ENCODE results near the gene NRXN2. TPM values are rescaled to one million over a fixed set of nuclear protein-coding genes. Genes with fewer than 3 reads are reported as not detected.
A peak's percentile ranks its signal among the peaks of the same experiment; 100 is the strongest.

NRXN2 gene
- total RNA-seq, 1 experiment from 2014 or later, result not detected

DNA sequence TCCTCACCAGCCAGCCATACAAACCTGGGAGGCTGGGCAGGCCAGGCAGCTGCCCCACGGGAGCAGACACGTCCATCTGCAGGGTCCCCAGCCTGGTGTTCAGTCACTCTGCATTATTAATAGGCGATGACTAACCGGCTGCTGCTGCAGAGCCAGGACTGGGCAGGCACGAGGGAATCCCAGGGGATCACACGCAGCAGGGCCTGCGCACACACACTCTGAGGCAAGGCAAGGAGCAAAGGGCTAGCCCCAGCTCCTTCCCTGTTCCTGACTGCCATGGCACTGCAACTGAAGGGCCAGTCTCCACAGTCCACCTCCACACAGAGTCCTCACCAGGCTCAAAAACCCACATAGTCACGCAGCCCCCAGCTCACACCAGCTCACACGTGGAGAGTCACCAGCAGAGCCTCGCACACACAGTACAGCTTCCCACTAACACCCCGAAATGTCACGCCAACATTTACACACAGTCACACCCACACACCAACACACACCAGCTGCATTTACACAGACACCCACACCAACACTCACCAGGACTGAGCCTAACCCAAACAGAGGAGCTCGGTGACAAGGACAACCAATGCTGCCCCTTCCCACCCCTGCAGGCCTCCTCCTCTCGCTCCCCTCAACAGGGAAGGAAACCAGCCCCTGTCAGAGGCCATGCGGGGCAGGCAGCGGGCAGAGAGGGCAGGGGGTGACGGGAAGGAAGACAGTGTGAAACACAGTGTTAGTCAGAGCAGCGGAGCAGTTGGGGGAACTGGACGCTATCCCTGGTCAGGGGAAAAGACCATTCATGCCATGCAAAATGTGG is 47.3 kb downstream of the NRXN2 start:
- Mint-ChIP-seq H3K4me1 (ENCODE audit: insufficient read depth, unreplicated experiment) (peaks cover 6% of the 10 kb centered on the region), H3K27ac (ENCODE audit: low read depth, unreplicated experiment) (no peak overlapping the region), H3K4me3 (ENCODE audit: unreplicated experiment) (no peak overlapping the region), H3K27me3 (ENCODE audit: insufficient read depth, unreplicated experiment) (peaks cover 89% of the 10 kb centered on the region), H3K9me3 (ENCODE audit: unreplicated experiment) (no peaks in the 10 kb centered on the region), H3K36me3 (ENCODE audit: insufficient read depth, unreplicated experiment) (no peaks in the 10 kb centered on the region)
- DNase-seq (ENCODE audit: unreplicated experiment), result peak; percentile 61
- BruUV-seq (replicated peaks), result no TSS peak
- intact Hi-C loops (cut with micrococcal nuclease), result no loop called here
- TF ChIP-seq, protein P1, sequence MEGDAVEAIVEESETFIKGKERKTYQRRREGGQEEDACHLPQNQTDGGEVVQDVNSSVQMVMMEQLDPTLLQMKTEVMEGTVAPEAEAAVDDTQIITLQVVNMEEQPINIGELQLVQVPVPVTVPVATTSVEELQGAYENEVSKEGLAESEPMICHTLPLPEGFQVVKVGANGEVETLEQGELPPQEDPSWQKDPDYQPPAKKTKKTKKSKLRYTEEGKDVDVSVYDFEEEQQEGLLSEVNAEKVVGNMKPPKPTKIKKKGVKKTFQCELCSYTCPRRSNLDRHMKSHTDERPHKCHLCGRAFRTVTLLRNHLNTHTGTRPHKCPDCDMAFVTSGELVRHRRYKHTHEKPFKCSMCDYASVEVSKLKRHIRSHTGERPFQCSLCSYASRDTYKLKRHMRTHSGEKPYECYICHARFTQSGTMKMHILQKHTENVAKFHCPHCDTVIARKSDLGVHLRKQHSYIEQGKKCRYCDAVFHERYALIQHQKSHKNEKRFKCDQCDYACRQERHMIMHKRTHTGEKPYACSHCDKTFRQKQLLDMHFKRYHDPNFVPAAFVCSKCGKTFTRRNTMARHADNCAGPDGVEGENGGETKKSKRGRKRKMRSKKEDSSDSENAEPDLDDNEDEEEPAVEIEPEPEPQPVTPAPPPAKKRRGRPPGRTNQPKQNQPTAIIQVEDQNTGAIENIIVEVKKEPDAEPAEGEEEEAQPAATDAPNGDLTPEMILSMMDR (IDR thresholded peaks at IDR 0.05; ENCODE audit: unreplicated experiment), result no peak
- POLR2A ChIA-PET, result interaction anchor here (0.6 to 1.2 kb wide), 3 partner anchors 8 to 227 kb away, joined by 3 to 4 read pairs (median 3); no protein-coding TSS in a partner anchor
- CTCF ChIA-PET, result interaction anchor here (0.7 to 5.0 kb wide), 6 partner anchors 11 to 226 kb away, joined by 3 to 30 read pairs (median 13); no protein-coding TSS in a partner anchor

DNA sequence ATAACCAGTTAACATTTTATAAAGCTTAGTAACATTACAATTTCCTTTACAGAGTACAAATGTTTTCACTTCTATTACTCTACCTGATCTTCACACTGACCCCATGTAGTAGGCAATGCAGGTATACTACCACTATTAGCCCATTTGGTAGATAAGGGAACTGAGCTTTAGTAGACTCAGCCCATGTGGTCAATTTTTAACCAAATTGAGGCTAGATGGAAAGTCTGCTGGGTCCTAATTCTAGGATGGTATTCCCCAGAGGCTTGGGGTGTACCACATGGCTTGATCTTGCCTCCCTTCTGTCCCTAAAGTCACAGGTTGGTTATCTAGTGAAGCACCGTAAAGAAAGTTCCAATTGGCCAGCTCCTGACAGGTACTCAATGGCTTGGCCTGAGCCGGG is 48.2 kb downstream of the NRXN2 start:
- CTCF ChIA-PET, result interaction anchor here (0.7 to 5.0 kb wide), 6 partner anchors 12 to 226 kb away, joined by 3 to 30 read pairs (median 13); no protein-coding TSS in a partner anchor
- H3K4me1 Mint-ChIP-seq (ENCODE audit: insufficient read depth, unreplicated experiment), result peaks cover 6% of the 10 kb centered on the region
- TF ChIP-seq, protein P1 (IDR thresholded peaks at IDR 0.05; ENCODE audit: unreplicated experiment), result no peak
- peaks cover 89% of the 10 kb centered on the region for H3K27me3 Mint-ChIP-seq (ENCODE audit: insufficient read depth, unreplicated experiment)
- H3K27ac Mint-ChIP-seq (ENCODE audit: low read depth, unreplicated experiment), result no peak overlapping the region
- no peak for DNase-seq (ENCODE audit: unreplicated experiment)
- POLR2A ChIA-PET, result interaction anchor here (1.2 kb wide), 1 partner anchor 9 kb away, joined by 4 read pairs; no protein-coding TSS in a partner anchor
- no peak overlapping the region for H3K4me3 Mint-ChIP-seq (ENCODE audit: unreplicated experiment)
- no peaks in the 10 kb centered on the region for H3K36me3 Mint-ChIP-seq (ENCODE audit: insufficient read depth, unreplicated experiment)
- H3K9me3 Mint-ChIP-seq (ENCODE audit: unreplicated experiment), result no peaks in the 10 kb centered on the region
- BruUV-seq (replicated peaks), result no TSS peak
- intact Hi-C loops (cut with micrococcal nuclease), result no loop called here

DNA sequence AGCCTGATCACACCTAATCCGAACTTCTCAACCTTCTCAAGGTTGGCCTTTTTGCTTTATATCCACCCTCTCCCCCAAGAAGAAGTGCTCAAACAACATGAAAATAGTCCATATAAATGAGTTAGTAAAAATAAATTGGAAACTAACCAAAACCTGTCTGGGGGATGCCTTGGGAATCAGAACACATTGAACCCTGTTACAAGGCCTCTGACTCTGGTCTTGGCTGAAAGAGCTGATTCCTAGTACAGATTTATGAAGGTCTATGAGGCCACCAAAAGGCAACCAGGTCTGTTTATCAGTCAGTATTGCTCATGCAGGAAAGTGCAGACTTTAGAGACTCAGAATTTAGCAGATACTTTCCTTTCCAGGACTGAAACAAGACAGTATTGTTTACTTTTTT is 49.7 kb downstream of the NRXN2 start:
- BruUV-seq (replicated peaks), result no TSS peak
- CTCF ChIA-PET, result interaction anchor here (3.2 to 5.0 kb wide), 3 partner anchors 15 to 224 kb away, joined by 18 to 30 read pairs (median 18); no protein-coding TSS in a partner anchor
- peaks cover 89% of the 10 kb centered on the region for H3K27me3 Mint-ChIP-seq (ENCODE audit: insufficient read depth, unreplicated experiment)

DNA sequence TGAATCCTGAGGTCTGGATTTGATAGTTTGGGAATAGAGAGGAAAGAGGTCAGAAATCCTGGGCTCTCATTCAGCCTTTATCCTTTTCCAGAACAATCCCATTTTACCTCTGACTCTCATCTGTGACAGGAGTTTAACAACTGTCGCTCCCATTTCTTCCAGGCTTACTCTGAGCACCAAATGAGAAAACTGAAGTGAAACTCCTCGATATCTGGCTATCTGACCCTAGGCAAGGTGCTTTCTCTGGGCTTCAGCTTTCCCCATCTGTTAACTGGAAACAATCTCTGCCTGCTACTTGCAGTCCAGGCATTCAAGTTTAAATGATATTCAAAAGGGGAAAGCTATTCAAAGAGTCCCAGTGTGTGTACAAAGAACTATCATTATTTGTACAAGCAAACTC is 50.1 kb downstream of the NRXN2 start:
- BruUV-seq (replicated peaks), result no TSS peak

More for the DNA sequence above, 49.7 kb downstream of the NRXN2 start:
- no peak overlapping the region for H3K4me3 Mint-ChIP-seq (ENCODE audit: unreplicated experiment)
- peaks cover 6% of the 10 kb centered on the region for H3K4me1 Mint-ChIP-seq (ENCODE audit: insufficient read depth, unreplicated experiment)
- H3K27ac Mint-ChIP-seq (ENCODE audit: low read depth, unreplicated experiment), result no peak overlapping the region
- H3K9me3 Mint-ChIP-seq (ENCODE audit: unreplicated experiment), result no peaks in the 10 kb centered on the region
- intact Hi-C loops (cut with micrococcal nuclease), result no loop called here
- H3K36me3 Mint-ChIP-seq (ENCODE audit: insufficient read depth, unreplicated experiment), result no peaks in the 10 kb centered on the region
- no peak for DNase-seq (ENCODE audit: unreplicated experiment)
- TF ChIP-seq, protein P1 (IDR thresholded peaks at IDR 0.05; ENCODE audit: unreplicated experiment), result no peak
- POLR2A ChIA-PET, result interaction anchor here (0.6 kb wide), 1 partner anchor 60 kb away, joined by 4 read pairs; no protein-coding TSS in a partner anchor

More for the DNA sequence above, 50.1 kb downstream of the NRXN2 start:
- DNase-seq (ENCODE audit: unreplicated experiment), result no peak
- ChIA-PET POLR2A (no interaction called here), CTCF (interaction anchor here (5.0 kb wide), 1 partner anchor 21 kb away, joined by 30 read pairs; no protein-coding TSS in a partner anchor)
- intact Hi-C loops (cut with micrococcal nuclease), result no loop called here
- Mint-ChIP-seq H3K36me3 (ENCODE audit: insufficient read depth, unreplicated experiment) (no peaks in the 10 kb centered on the region), H3K4me1 (ENCODE audit: insufficient read depth, unreplicated experiment) (peaks cover 6% of the 10 kb centered on the region), H3K27ac (ENCODE audit: low read depth, unreplicated experiment) (no peak overlapping the region), H3K9me3 (ENCODE audit: unreplicated experiment) (no peaks in the 10 kb centered on the region), H3K4me3 (ENCODE audit: unreplicated experiment) (no peak overlapping the region), H3K27me3 (ENCODE audit: insufficient read depth, unreplicated experiment) (peaks cover 89% of the 10 kb centered on the region)
- TF ChIP-seq, protein P1 (IDR thresholded peaks at IDR 0.05; ENCODE audit: unreplicated experiment), result no peak

All from MCF 10A (cell line).